ENCODE results near the gene TMEM45A.

TMEM45A gene

DNA sequence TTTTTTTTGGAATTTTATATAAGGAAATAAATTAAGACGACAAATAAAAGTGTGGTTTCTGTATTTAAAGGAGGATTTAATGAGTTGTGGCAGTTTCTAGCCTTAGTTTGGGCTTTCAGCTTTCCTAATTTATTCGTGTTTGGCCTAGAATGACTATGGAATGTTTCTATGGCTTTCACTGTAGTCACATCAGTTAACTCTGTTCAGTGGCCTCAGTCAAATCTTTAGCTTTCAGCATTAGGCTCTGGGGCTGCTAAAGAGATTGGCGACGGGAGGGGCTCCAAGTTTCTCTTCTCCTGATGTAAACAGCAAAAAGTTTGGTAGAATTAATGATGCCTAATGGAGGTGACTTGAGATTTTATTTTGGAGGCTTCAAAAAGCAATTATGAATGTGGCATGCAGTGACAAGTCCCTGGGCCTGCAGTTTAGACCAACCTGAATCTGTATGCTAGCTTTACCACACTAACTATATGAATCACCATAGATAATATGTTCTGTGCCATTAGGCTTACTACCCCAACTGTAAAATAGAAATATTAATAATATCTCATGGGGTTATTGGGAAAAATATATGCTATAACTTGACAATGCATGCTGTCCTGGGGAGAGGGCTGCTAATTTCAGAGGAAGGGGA lies 69.9 kb downstream of the TMEM45A start:
- Histone ChIP-seq H3K79me2 (ENCODE audit: insufficient read depth, low read depth) (no peaks in the 10 kb centered on the region), H4K20me1 (ENCODE audit: insufficient read depth) (no peaks in the 10 kb centered on the region), H3K27me3 (ENCODE audit: insufficient read depth, low read depth) (no peaks in the 10 kb centered on the region), H3K4me3 (IDR thresholded peaks at IDR 0.05; ENCODE audit: insufficient read depth, low read depth, low read length) (no peak overlapping the region), H3K27ac (no peak overlapping the region), H2AFZ (ENCODE audit: low read depth) (no peak overlapping the region), H3K9ac (no peak overlapping the region), H3K36me3 (ENCODE audit: insufficient read depth) (no peaks in the 10 kb centered on the region), H3K4me1 (ENCODE audit: low read depth, poor library complexity, severe bottlenecking) (no peaks in the 10 kb centered on the region), H3K4me2 (no peak overlapping the region)
- TF ChIP-seq CTCF (conservative IDR thresholded peaks at IDR 0.05; ENCODE audit: low read depth, low read length), result no peak

GRCh38 chr3:100563228-100563627 lies 70.8 kb downstream of the TMEM45A start:
- no peak overlapping the region for H3K9ac ChIP-seq
- H3K4me1 ChIP-seq (ENCODE audit: low read depth, poor library complexity, severe bottlenecking), result no peaks in the 10 kb centered on the region
- no peaks in the 10 kb centered on the region for H3K27me3 ChIP-seq (ENCODE audit: insufficient read depth, low read depth)
- no peak overlapping the region for H3K4me3 ChIP-seq (IDR thresholded peaks at IDR 0.05; ENCODE audit: insufficient read depth, low read depth, low read length)
- no peak overlapping the region for H3K27ac ChIP-seq
- no peaks in the 10 kb centered on the region for H3K36me3 ChIP-seq (ENCODE audit: insufficient read depth)
- no peak for TF ChIP-seq CTCF (conservative IDR thresholded peaks at IDR 0.05; ENCODE audit: low read depth, low read length)
- H3K79me2 ChIP-seq (ENCODE audit: insufficient read depth, low read depth), result no peaks in the 10 kb centered on the region
- no peaks in the 10 kb centered on the region for H4K20me1 ChIP-seq (ENCODE audit: insufficient read depth)
- H2AFZ ChIP-seq (ENCODE audit: low read depth), result no peak overlapping the region
- no peak overlapping the region for H3K4me2 ChIP-seq

DNA sequence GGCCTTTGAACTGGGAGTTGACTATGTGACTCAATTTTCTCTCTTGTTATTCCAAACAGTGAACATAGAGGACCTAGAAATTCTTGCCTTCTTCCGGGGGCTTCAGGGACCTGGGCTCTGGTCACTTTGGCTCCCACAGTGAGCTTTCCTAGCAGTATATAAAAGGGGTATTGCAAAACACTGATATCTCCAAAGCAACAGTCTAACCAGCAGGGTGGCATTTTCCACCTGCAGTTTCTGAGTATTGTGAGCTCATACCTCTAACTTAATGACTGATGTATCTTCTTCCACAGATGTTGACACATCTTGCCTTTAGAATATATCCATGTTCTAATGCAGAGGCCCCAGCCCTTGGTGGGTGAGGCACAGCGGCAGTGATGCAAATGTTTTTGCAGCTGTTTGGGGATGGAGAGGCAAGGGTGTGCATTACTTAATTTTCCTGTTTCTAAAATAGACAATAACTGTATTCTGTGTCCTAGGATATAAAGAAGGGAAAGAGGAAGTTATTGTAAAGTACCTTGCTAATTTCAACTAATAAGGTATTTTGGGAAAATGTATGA lies 71.3 kb downstream of the TMEM45A start:
- Histone ChIP-seq H3K27me3 (ENCODE audit: insufficient read depth, low read depth) (no peaks in the 10 kb centered on the region), H3K4me1 (ENCODE audit: low read depth, poor library complexity, severe bottlenecking) (no peaks in the 10 kb centered on the region), H4K20me1 (ENCODE audit: insufficient read depth) (no peaks in the 10 kb centered on the region), H3K9ac (no peak overlapping the region), H3K79me2 (ENCODE audit: insufficient read depth, low read depth) (no peaks in the 10 kb centered on the region), H2AFZ (ENCODE audit: low read depth) (no peak overlapping the region), H3K4me2 (no peak overlapping the region), H3K4me3 (IDR thresholded peaks at IDR 0.05; ENCODE audit: insufficient read depth, low read depth, low read length) (no peak overlapping the region), H3K27ac (no peak overlapping the region), H3K36me3 (ENCODE audit: insufficient read depth) (no peaks in the 10 kb centered on the region)
- no peak for TF ChIP-seq CTCF (conservative IDR thresholded peaks at IDR 0.05; ENCODE audit: low read depth, low read length)

DNA sequence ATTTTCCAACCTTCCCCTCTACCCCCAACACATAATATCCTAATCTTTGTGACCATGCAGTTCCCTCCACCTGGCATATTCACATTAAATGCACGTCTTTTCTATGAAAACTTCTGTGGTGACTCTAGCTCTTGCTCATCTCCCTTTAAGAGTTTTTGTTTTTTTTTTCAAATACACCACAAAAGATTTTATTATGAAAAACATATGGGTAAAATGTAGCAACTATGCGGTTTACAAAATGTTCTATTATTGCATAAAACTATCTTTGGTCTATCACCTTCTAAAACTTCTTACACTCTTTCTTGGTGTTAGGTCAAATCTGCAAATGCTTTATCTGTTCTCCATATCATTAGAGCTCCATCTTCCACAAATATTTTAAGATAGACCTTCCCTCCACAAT lies 78.4 kb downstream of the TMEM45A start:
- Histone ChIP-seq H4K20me1 (ENCODE audit: insufficient read depth) (no peaks in the 10 kb centered on the region), H3K4me1 (ENCODE audit: low read depth, poor library complexity, severe bottlenecking) (no peaks in the 10 kb centered on the region), H3K4me2 (no peak overlapping the region), H3K4me3 (IDR thresholded peaks at IDR 0.05; ENCODE audit: insufficient read depth, low read depth, low read length) (no peak overlapping the region), H2AFZ (ENCODE audit: low read depth) (no peak overlapping the region), H3K27me3 (ENCODE audit: insufficient read depth, low read depth) (no peaks in the 10 kb centered on the region), H3K36me3 (ENCODE audit: insufficient read depth) (no peaks in the 10 kb centered on the region), H3K79me2 (ENCODE audit: insufficient read depth, low read depth) (no peaks in the 10 kb centered on the region), H3K9ac (no peak overlapping the region), H3K27ac (no peak overlapping the region)
- TF ChIP-seq CTCF (conservative IDR thresholded peaks at IDR 0.05; ENCODE audit: low read depth, low read length), result no peak
